Occipital lobe (tissue), 2 donors: Measurements from ENCODE around the gene KHNYN. TPM values are rescaled to one million over a fixed set of nuclear protein-coding genes. Genes with fewer than 3 reads are reported as not detected.
"Not testable (repeated sequence)": the region's sequence is repeated elsewhere in the genome, so short reads cannot be mapped to it uniquely, and the experiment has no call there.

Experiments
- DNase-seq: peaks from one replicate; lab custom pipeline; 2025; lab: John Stamatoyannopoulos, UW
- total RNA-seq: library from RNA; depleted of rRNA; stranded (reverse); fragments of >200 nt; gene quantifications from one replicate; pipeline ENCODE4 v1.2.3, GENCODE V29; 2014

The KHNYN gene
- total RNA-seq, 1 donor from 2014 or later, result 16.7 TPM

GRCh38 chr14:24465805-24466204 is 36.1 kb downstream of the KHNYN start:
- DNase-seq, result no peak

- DNase-seq, result not testable (repeated sequence)
These were observed 40.7 kb downstream of the KHNYN start for GRCh38 chr14:24470450-24470849.

GRCh38 chr14:24473211-24473610 is 43.5 kb downstream of the KHNYN start:
- no peak for DNase-seq

GRCh38 chr14:24475261-24475660 is 45.5 kb downstream of the KHNYN start:
- DNase-seq, result no peak

GRCh38 chr14:24479999-24480398 is 50.2 kb downstream of the KHNYN start:
- not testable (repeated sequence) for DNase-seq

GRCh38 chr14:24481622-24482324 is 52.0 kb downstream of the KHNYN start:
- no peak for DNase-seq

- DNase-seq, result not testable (repeated sequence)
These were observed 53.0 kb downstream of the KHNYN start for GRCh38 chr14:24482699-24483303.

GRCh38 chr14:24483604-24484252 is 54.0 kb downstream of the KHNYN start:
- DNase-seq, result no peak

Other genes with a start within 250 kb of the KHNYN start
- gene IPO4, start 241.1 kb upstream of the KHNYN start, total RNA-seq, result 11.7 TPM
- 20.6 TPM for gene TM9SF1, start 234.5 kb upstream of the KHNYN start, total RNA-seq
- not detected for gene TSSK4, start 224.3 kb upstream of the KHNYN start, total RNA-seq
- gene CHMP4A, start 216.5 kb upstream of the KHNYN start, total RNA-seq, result 41.5 TPM
- gene MDP1, start 213.9 kb upstream of the KHNYN start, total RNA-seq, result 15.6 TPM
- 51.3 TPM for gene NEDD8, start 197.6 kb upstream of the KHNYN start, total RNA-seq
- gene GMPR2, start 197.0 kb upstream of the KHNYN start, total RNA-seq, result 38.8 TPM
- 45.1 TPM for gene TINF2, start 187.3 kb upstream of the KHNYN start, total RNA-seq
- gene TGM1, start 166.8 kb upstream of the KHNYN start, total RNA-seq, result 0.94 TPM
- gene RABGGTA, start 158.4 kb upstream of the KHNYN start, total RNA-seq, result 19.5 TPM
- 4.1 TPM for gene DHRS1, start 130.2 kb upstream of the KHNYN start, total RNA-seq
- 23.7 TPM for gene NOP9, start 130.1 kb upstream of the KHNYN start, total RNA-seq
- 3.4 TPM for gene CIDEB, start 122.0 kb upstream of the KHNYN start, total RNA-seq
- gene LTB4R2, start 119.8 kb upstream of the KHNYN start, total RNA-seq, result 1.4 TPM
- 1.6 TPM for gene LTB4R, start 118.5 kb upstream of the KHNYN start, total RNA-seq
- gene ADCY4, start 94.9 kb upstream of the KHNYN start, total RNA-seq, result 1.4 TPM
- 0.47 TPM for gene RIPK3, start 90.0 kb upstream of the KHNYN start, total RNA-seq
- 5.1 TPM for gene NFATC4, start 61.8 kb upstream of the KHNYN start, total RNA-seq
- 15.0 TPM for gene NYNRIN, start 31.0 kb upstream of the KHNYN start, total RNA-seq
- gene CBLN3, start 286 bp upstream of the KHNYN start, total RNA-seq, result 0.47 TPM
- 17.0 TPM for gene SDR39U1, start 12.8 kb downstream of the KHNYN start, total RNA-seq
- not detected for gene CMA1, start 78.3 kb downstream of the KHNYN start, total RNA-seq
- gene CTSG, start 146.3 kb downstream of the KHNYN start, total RNA-seq, result not detected
- not detected for gene GZMH, start 179.7 kb downstream of the KHNYN start, total RNA-seq
- gene GZMB, start 204.2 kb downstream of the KHNYN start, total RNA-seq, result not detected